GM18870 (cell line): Measurements from ENCODE around the gene IVD.
"Not testable (repeated sequence)": the region's sequence is repeated elsewhere in the genome, so short reads cannot be mapped to it uniquely, and the experiment has no call there.

Source experiments
- ATAC-seq: cut with Tn5 transposase; IDR thresholded peaks from one replicate; pipeline ENCODE4 v1.9.1; 2021; ENCODE audit warnings: moderate library complexity; ENCODE audit not compliant: unreplicated experiment

Gene IVD

GRCh38 chr15:40453941-40454340 is 48.3 kb downstream of the IVD start:
- not testable (repeated sequence) for ATAC-seq

GRCh38 chr15:40454904-40455391 is 49.4 kb downstream of the IVD start:
- ATAC-seq: no peak

GRCh38 chr15:40456299-40456712 is 50.7 kb downstream of the IVD start:
- no peak for ATAC-seq

GRCh38 chr15:40456738-40457137 is 51.1 kb downstream of the IVD start:
- no peak for ATAC-seq

- ATAC-seq: no peak
Observed at GRCh38 chr15:40458495-40459371, 53.1 kb downstream of the IVD start.

- ATAC-seq: no peak
Observed at GRCh38 chr15:40459391-40460015, 53.9 kb downstream of the IVD start.

- ATAC-seq: no peak
Observed at GRCh38 chr15:40460404-40460803, 54.8 kb downstream of the IVD start.

- ATAC-seq: no peak
Observed at GRCh38 chr15:40461958-40462357, 56.4 kb downstream of the IVD start.

- ATAC-seq: no peak
Observed at GRCh38 chr15:40463279-40463678, 57.7 kb downstream of the IVD start.

GRCh38 chr15:40463886-40464545 is 58.4 kb downstream of the IVD start:
- ATAC-seq: no peak

GRCh38 chr15:40464595-40465185 is 59.1 kb downstream of the IVD start:
- ATAC-seq: no peak

GRCh38 chr15:40465939-40466338 is 60.3 kb downstream of the IVD start:
- ATAC-seq: no peak

- ATAC-seq: no peak
Observed at GRCh38 chr15:40466426-40467260, 61.0 kb downstream of the IVD start.

- ATAC-seq: no peak
Observed at GRCh38 chr15:40467261-40467615, 61.6 kb downstream of the IVD start.

GRCh38 chr15:40468898-40469331 is 63.3 kb downstream of the IVD start:
- no peak for ATAC-seq

GRCh38 chr15:40469776-40470390 is 64.3 kb downstream of the IVD start:
- ATAC-seq: no peak

GRCh38 chr15:40470423-40471104 is 65.0 kb downstream of the IVD start, which contains the start of gene CHST14:
Gene CHST14, plus strand, starts transcription at chr15:40470984. Its CDS starts 230 bp downstream, at chr15:40471214.
- no peak for ATAC-seq
